Activated naive CD4-positive, alpha-beta T cell treated with anti-CD3 and anti-CD28 coated beads, Interleukin-2, amount 50 U/mL, for 16 hours (primary cell): ENCODE data around the gene PHGDH.

ENCODE experiments used
- DNase-seq: peaks from one replicate; pipeline ENCODE4 v3.0.0-alpha.2; 2020

PHGDH gene

GRCh38 chr1:119732465-119733168 is 20.9 kb downstream of the PHGDH start:
- no peak for DNase-seq

- DNase-seq, result no peak
Observed at GRCh38 chr1:119733754-119734153, 22.0 kb downstream of the PHGDH start.

- no peak for DNase-seq
Observed at GRCh38 chr1:119735217-119735616, 23.5 kb downstream of the PHGDH start.

- DNase-seq, result no peak
Observed at GRCh38 chr1:119736649-119737039, 24.9 kb downstream of the PHGDH start.

- DNase-seq, result no peak
Observed at GRCh38 chr1:119737040-119737682, 25.4 kb downstream of the PHGDH start.

- DNase-seq, result no peak
Observed at GRCh38 chr1:119738100-119738720, 26.5 kb downstream of the PHGDH start.

- DNase-seq, result no peak
Observed at GRCh38 chr1:119739150-119739549, 27.4 kb downstream of the PHGDH start.

GRCh38 chr1:119740261-119740660 is 28.5 kb downstream of the PHGDH start:
- no peak for DNase-seq

GRCh38 chr1:119740896-119741780 is 29.4 kb downstream of the PHGDH start:
- DNase-seq, result no peak

GRCh38 chr1:119742202-119742601 is 30.5 kb downstream of the PHGDH start:
- DNase-seq, result no peak

- DNase-seq, result no peak
Observed at GRCh38 chr1:119742677-119743076, 30.9 kb downstream of the PHGDH start.

- no peak for DNase-seq
Observed at GRCh38 chr1:119743308-119743707, 31.6 kb downstream of the PHGDH start.

GRCh38 chr1:119743776-119744597 is 32.3 kb downstream of the PHGDH start:
- DNase-seq, result peak; percentile 54

- no peak for DNase-seq
Observed at GRCh38 chr1:119744598-119744942, 32.8 kb downstream of the PHGDH start.

GRCh38 chr1:119745034-119745433 is 33.3 kb downstream of the PHGDH start:
- no peak for DNase-seq

GRCh38 chr1:119747451-119747850 is 35.7 kb downstream of the PHGDH start:
- DNase-seq, result no peak

- DNase-seq, result no peak
Observed at GRCh38 chr1:119748040-119748439, 36.3 kb downstream of the PHGDH start.

GRCh38 chr1:119752592-119752991 is 40.9 kb downstream of the PHGDH start:
- no peak for DNase-seq

- no peak for DNase-seq
Observed at GRCh38 chr1:119758584-119758983, 46.9 kb downstream of the PHGDH start.

- DNase-seq, result no peak
Observed at GRCh38 chr1:119762409-119762808, 50.7 kb downstream of the PHGDH start.

GRCh38 chr1:119762953-119763352 is 51.2 kb downstream of the PHGDH start:
- DNase-seq, result no peak

GRCh38 chr1:119764220-119764619 is 52.5 kb downstream of the PHGDH start:
- no peak for DNase-seq
